HepG2 (cell line): ENCODE measurements around the gene WDSUB1. TPM values are rescaled to one million over a fixed set of nuclear protein-coding genes. Genes with fewer than 3 reads are reported as not detected.

Source experiments
- ARNT ChIP-seq: fragments of 450-650 bp; IDR thresholded peaks from 2 replicates; pipeline ENCODE4 v1.6.1; 2017
- CHD4 ChIP-seq: fragments of 200-600 bp; sonication (generic); IDR thresholded peaks from 2 replicates; pipeline ENCODE4 v1.7.0; 2017; ENCODE audit warnings: mild to moderate bottlenecking, low read length, borderline replicate concordance
- EHMT2 ChIP-seq: fragments of 200-600 bp; sonication (generic); IDR thresholded peaks from 2 replicates; pipeline ENCODE4 v1.7.0; 2017; ENCODE audit warnings: antibody characterized with exemption, low read depth, low read length, borderline replicate concordance
- ELF4 ChIP-seq: sonication (generic); formaldehyde crosslinking; IDR thresholded peaks from 2 replicates; pipeline ENCODE4 v1.5.0; 2020; ENCODE audit warnings: missing genetic modification reagents, mild to moderate bottlenecking, moderate library complexity, borderline replicate concordance
- FOSL2 ChIP-seq: sonication (generic); formaldehyde crosslinking; IDR thresholded peaks from 2 replicates; pipeline ENCODE4 v1.4.0; 2020; ENCODE audit warnings: missing genetic modification reagents
- KDM5B ChIP-seq: sonication (generic); formaldehyde crosslinking; IDR thresholded peaks from 2 replicates; pipeline ENCODE4 v1.4.0; 2020; ENCODE audit warnings: missing genetic modification reagents, mild to moderate bottlenecking, borderline replicate concordance
- NCOA2 ChIP-seq: sonication (generic); formaldehyde crosslinking; IDR thresholded peaks from 2 replicates; pipeline ENCODE4 v1.8.0; 2022; ENCODE audit warnings: inconsistent platforms
- NCOR1 ChIP-seq: fragments of 200-600 bp; sonication (generic); IDR thresholded peaks from 2 replicates; pipeline ENCODE4 v1.7.0; 2017; ENCODE audit warnings: antibody characterized with exemption, low read length, borderline replicate concordance
- NFRKB ChIP-seq: fragments of 450-650 bp; IDR thresholded peaks from 2 replicates; pipeline ENCODE4 v1.6.1; 2017
- RAD21 ChIP-seq: fragments of 450-650 bp; formaldehyde crosslinking; IDR thresholded peaks from 2 replicates; pipeline ENCODE4 v1.5.0; 2020; ENCODE audit warnings: mild to moderate bottlenecking
- RBM39 ChIP-seq: fragments of 200-400 bp; formaldehyde crosslinking; IDR thresholded peaks from one replicate; pipeline ENCODE4 v1.6.1; 2018; ENCODE audit warnings: antibody characterized with exemption, mild to moderate bottlenecking, low read depth, low read length; ENCODE audit not compliant: poor library complexity, severe bottlenecking
- SPEN ChIP-seq: sonication (generic); formaldehyde crosslinking; IDR thresholded peaks from 2 replicates; pipeline ENCODE4 v1.5.1; 2020; ENCODE audit warnings: low read depth, mild to moderate bottlenecking, missing genetic modification reagents
- SYNCRIP ChIP-seq: fragments of 200-400 bp; formaldehyde crosslinking; IDR thresholded peaks from 2 replicates; pipeline ENCODE4 v1.6.1; 2018; ENCODE audit warnings: mild to moderate bottlenecking, low read depth, low read length; ENCODE audit not compliant: insufficient read depth
- TOPORS ChIP-seq: sonication (generic); formaldehyde crosslinking; IDR thresholded peaks from 2 replicates; pipeline ENCODE4 v1.8.0; 2023; ENCODE audit warnings: mild to moderate bottlenecking, missing genetic modification reagents
- YEATS2 ChIP-seq: sonication (generic); formaldehyde crosslinking; IDR thresholded peaks from 2 replicates; pipeline ENCODE4 v1.4.0; 2020; ENCODE audit warnings: missing genetic modification reagents, borderline replicate concordance
- ZBTB8A ChIP-seq: sonication (generic); formaldehyde crosslinking; IDR thresholded peaks from 2 replicates; pipeline ENCODE4 v1.4.0; 2020; ENCODE audit warnings: mild to moderate bottlenecking, low read depth, missing genetic modification reagents, borderline replicate concordance
- ZFP62 ChIP-seq: sonication (generic); formaldehyde crosslinking; IDR thresholded peaks from 2 replicates; pipeline ENCODE4 v1.4.0; 2020; ENCODE audit warnings: missing genetic modification reagents
- ZKSCAN1 ChIP-seq: fragments of 150-350 bp; IDR thresholded peaks from 2 replicates; pipeline ENCODE4 v1.6.1; 2014; ENCODE audit warnings: low read length
- ZKSCAN8 ChIP-seq: IDR thresholded peaks from 2 replicates; pipeline ENCODE4 v1.6.1; 2016; ENCODE audit warnings: borderline replicate concordance, missing genetic modification reagents, missing compliant biosample characterization
- ZNF496 ChIP-seq: sonication (generic); formaldehyde crosslinking; IDR thresholded peaks from 2 replicates; pipeline ENCODE4 v1.8.1; 2023; ENCODE audit warnings: mild to moderate bottlenecking, moderate library complexity, missing genetic modification reagents; ENCODE audit not compliant: insufficient replicate concordance
- ZNF660 ChIP-seq: sonication (generic); formaldehyde crosslinking; IDR thresholded peaks from 2 replicates; pipeline ENCODE4 v1.5.1; 2020; ENCODE audit warnings: mild to moderate bottlenecking, low read depth, missing genetic modification reagents, borderline replicate concordance
- ZNF687 ChIP-seq: sonication (generic); formaldehyde crosslinking; IDR thresholded peaks from 2 replicates; pipeline ENCODE4 v1.5.1; 2020; ENCODE audit warnings: mild to moderate bottlenecking, missing genetic modification reagents, moderate library complexity
- ZNF788 ChIP-seq: sonication (generic); formaldehyde crosslinking; IDR thresholded peaks from 2 replicates; pipeline ENCODE4 v1.5.0; 2020; ENCODE audit warnings: mild to moderate bottlenecking, missing genetic modification reagents, borderline replicate concordance
- polyA plus RNA-seq, 8 experiments: library from polyadenylated mRNA; depleted of rRNA in 3 of 8; stranded (reverse) in 7 of 8; unstranded in 1 of 8; fragments of >200 nt; fragmentation: Illumina TruSeq in 4 of 8; extraction: Trizol in 4 of 8; gene quantifications; 2 replicates each; pipeline versions ENCODE4 v1.2.1 to v1.2.3, GENCODE V29; 2011 to 2016; ENCODE audit warnings: low read depth in 4 of 8, missing spikeins in 1 of 8, mixed read lengths in 1 of 8; ENCODE audit not compliant: insufficient read depth in 1 of 8
- total RNA-seq, 5 experiments: library from RNA; depleted of rRNA; stranded (reverse); fragments of >200 nt; fragmentation: Illumina TruSeq; extraction: Trizol; gene quantifications; 2 replicates each; pipeline ENCODE4 v1.2.3, GENCODE V29; 2016; ENCODE audit warnings: low read depth in 1 of 5
- TF ChIP-seq, protein P1 (sequence below): sonication (generic); formaldehyde crosslinking; IDR thresholded peaks from 2 replicates; pipeline ENCODE4 v1.4.0; 2020; ENCODE audit warnings: missing genetic modification reagents, mild to moderate bottlenecking, borderline replicate concordance

WDSUB1 gene
- total and polyA plus RNA-seq, 2 of the 13 experiments (the other 11 are each of a cell fraction or from before 2014, with no cell fraction given), result 10.1 to 10.7 TPM

DNA sequence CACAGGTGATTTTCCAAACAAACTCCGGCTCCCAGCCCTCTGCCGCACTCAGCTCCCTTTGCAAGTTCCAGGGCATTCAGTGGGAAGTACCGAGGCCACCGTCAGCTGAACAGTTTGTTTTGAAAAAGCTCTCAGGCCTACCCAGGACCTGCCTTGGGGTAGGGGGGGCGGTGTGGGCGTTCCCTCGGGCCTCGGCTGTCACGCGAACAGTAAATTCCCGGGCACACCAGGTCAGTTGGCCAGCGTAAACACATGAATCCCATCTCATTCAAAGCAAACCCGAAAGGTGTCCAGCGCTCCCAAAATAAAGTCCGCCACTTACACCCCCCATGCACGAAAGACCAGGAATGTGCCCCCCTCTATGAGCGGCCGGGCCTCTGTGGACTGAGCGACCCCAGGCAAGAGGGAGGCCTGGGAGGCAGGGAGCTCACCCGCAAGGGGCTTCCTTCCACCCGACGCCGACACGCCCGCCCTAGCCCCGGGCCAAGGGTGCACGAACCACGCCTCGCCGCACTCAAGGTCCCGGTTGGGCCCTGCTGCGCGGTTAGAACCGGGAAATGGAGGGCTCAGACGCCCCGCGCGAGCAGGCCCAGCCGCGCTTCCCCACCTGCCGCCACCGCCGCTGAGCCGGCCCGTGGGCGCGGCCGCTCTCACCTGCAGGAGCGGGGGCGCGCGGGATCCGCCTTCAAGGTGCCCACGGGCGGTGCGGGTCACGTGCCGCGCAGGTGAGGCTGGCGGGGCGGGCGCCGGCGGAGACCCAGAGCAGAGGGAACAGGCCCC is at the start of gene WDSUB1 (continued):
- peak; percentile 17; the same call in 1 of the 2 replicates for TF ChIP-seq ZNF788 (CRISPR knock-in tag)
- TF ChIP-seq ZKSCAN8 (CRISPR knock-in tag), result no peak
- no peak for TF ChIP-seq EHMT2
- no peak for TF ChIP-seq FOSL2 (CRISPR knock-in tag)
- no peak for TF ChIP-seq ZFP62 (CRISPR knock-in tag)
- no peak for TF ChIP-seq SYNCRIP
- no peak for TF ChIP-seq YEATS2 (CRISPR knock-in tag)
- no peak for TF ChIP-seq RBM39
- TF ChIP-seq ARNT, result no peak
- peak; percentile 30 for TF ChIP-seq RAD21 (CRISPR knock-in tag)
- TF ChIP-seq ZNF660 (CRISPR knock-in tag), result no peak
- TF ChIP-seq ELF4 (CRISPR knock-in tag), result no peak
- peak; percentile 90; the same call in 1 of the 2 replicates for TF ChIP-seq KDM5B (CRISPR knock-in tag)
- TF ChIP-seq CHD4, result no peak
- TF ChIP-seq SPEN (CRISPR knock-in tag), result peak; percentile 49; the same call in 1 of the 2 replicates
- TF ChIP-seq, protein P1, sequence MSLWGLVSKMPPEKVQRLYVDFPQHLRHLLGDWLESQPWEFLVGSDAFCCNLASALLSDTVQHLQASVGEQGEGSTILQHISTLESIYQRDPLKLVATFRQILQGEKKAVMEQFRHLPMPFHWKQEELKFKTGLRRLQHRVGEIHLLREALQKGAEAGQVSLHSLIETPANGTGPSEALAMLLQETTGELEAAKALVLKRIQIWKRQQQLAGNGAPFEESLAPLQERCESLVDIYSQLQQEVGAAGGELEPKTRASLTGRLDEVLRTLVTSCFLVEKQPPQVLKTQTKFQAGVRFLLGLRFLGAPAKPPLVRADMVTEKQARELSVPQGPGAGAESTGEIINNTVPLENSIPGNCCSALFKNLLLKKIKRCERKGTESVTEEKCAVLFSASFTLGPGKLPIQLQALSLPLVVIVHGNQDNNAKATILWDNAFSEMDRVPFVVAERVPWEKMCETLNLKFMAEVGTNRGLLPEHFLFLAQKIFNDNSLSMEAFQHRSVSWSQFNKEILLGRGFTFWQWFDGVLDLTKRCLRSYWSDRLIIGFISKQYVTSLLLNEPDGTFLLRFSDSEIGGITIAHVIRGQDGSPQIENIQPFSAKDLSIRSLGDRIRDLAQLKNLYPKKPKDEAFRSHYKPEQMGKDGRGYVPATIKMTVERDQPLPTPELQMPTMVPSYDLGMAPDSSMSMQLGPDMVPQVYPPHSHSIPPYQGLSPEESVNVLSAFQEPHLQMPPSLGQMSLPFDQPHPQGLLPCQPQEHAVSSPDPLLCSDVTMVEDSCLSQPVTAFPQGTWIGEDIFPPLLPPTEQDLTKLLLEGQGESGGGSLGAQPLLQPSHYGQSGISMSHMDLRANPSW (CRISPR knock-in tag), result peak; percentile 48; the same call in 1 of the 2 replicates
- peak; percentile 3 for TF ChIP-seq NCOA2 (CRISPR knock-in tag)
- peak; percentile 86 for TF ChIP-seq TOPORS (CRISPR knock-in tag)
- no peak for TF ChIP-seq ZBTB8A (CRISPR knock-in tag)
- TF ChIP-seq ZKSCAN1, result no peak
- peak; percentile 15 for TF ChIP-seq ZNF496
- TF ChIP-seq NFRKB, result no peak
- peak; percentile 97 for TF ChIP-seq ZNF687 (CRISPR knock-in tag)
- no peak for TF ChIP-seq NCOR1
